ENCODE measurements around the gene POLR1G.

Gene POLR1G

DNA sequence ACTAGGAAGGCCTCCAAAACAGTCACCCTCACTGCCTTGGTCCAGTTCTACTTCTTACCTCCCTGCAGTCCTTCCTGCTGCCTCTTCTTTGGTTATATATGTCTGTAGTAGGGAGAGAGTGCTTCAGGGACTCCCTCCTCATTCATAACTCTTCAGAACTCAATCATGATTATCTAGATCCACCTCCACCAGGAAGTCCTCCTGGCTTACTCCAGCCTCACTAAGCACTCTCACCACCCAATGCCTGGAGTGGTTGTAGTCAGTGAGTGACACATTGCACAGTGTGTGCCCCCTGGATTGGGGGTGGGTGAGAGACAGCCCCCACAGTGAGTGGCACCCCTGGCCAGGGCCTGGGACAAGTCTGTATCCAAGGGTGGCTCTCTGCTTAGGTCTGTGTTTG is 51.3 kb downstream of the POLR1G start:
- Histone ChIP-seq H3K4me2 (ENCODE audit: low read depth, low read length) (no peak overlapping the region), H2AFZ (ENCODE audit: low read length) (no peak overlapping the region), H3K36me3 (replicated peaks; ENCODE audit: insufficient read depth, low read length) (no peaks in the 10 kb centered on the region), H3K9me2 (replicated peaks; ENCODE audit: insufficient read depth, low read length) (no peaks in the 10 kb centered on the region), H3K79me2 (ENCODE audit: low read length) (no peaks in the 10 kb centered on the region), H3K9me3 (replicated peaks; ENCODE audit: insufficient read depth, low read length) (no peaks in the 10 kb centered on the region), H3K9ac (ENCODE audit: low read length) (no peak overlapping the region), H3K4me3 (ENCODE audit: low read length) (no peak overlapping the region), H3F3A (ENCODE audit: insufficient read depth, low read length) (peaks cover 5% of the 10 kb centered on the region; the same call in 1 of the 2 replicates), H4K20me1 (ENCODE audit: insufficient read depth, low read length) (no peaks in the 10 kb centered on the region), H3K4me1 (ENCODE audit: low read length) (no peaks in the 10 kb centered on the region), H3K27me3 (replicated peaks; ENCODE audit: insufficient read depth, low read length) (no peaks in the 10 kb centered on the region; the same call in 1 of the 2 replicates), H3K27ac (ENCODE audit: low read length) (no peak overlapping the region)
- no peak for DNase-seq
- TF ChIP-seq EZH2 (optimal IDR thresholded peaks at IDR 0.05; ENCODE audit: low read depth, low read length) (no peak), EZH2phosphoT487 (IDR thresholded peaks at IDR 0.05; ENCODE audit: low read length) (no peak)
- TF ChIP-seq, protein P1, sequence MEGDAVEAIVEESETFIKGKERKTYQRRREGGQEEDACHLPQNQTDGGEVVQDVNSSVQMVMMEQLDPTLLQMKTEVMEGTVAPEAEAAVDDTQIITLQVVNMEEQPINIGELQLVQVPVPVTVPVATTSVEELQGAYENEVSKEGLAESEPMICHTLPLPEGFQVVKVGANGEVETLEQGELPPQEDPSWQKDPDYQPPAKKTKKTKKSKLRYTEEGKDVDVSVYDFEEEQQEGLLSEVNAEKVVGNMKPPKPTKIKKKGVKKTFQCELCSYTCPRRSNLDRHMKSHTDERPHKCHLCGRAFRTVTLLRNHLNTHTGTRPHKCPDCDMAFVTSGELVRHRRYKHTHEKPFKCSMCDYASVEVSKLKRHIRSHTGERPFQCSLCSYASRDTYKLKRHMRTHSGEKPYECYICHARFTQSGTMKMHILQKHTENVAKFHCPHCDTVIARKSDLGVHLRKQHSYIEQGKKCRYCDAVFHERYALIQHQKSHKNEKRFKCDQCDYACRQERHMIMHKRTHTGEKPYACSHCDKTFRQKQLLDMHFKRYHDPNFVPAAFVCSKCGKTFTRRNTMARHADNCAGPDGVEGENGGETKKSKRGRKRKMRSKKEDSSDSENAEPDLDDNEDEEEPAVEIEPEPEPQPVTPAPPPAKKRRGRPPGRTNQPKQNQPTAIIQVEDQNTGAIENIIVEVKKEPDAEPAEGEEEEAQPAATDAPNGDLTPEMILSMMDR (IDR thresholded peaks at IDR 0.05; ENCODE audit: low read length): no peak
